A549 (cell line): Measurements from ENCODE around the gene C11orf58. TPM values are rescaled to one million over a fixed set of nuclear protein-coding genes. Genes with fewer than 3 reads are reported as not detected.

Source experiments
- ATAC-seq, 2 experiments: fragments of 200-7000 bp in 1 of 2; fragments of >200 bp in 1 of 2; cut with Nextera tagmentation in 1 of 2; cut with Tn5 transposase in 1 of 2; 3 replicates each; pipeline versions ENCODE4 v1.8.0 to v1.9.1; 2018 to 2020; ENCODE audit warnings: mild to moderate bottlenecking in 1 of 2, moderate library complexity in 1 of 2
- CTCF ChIA-PET: fragments of 300-600 bp; sonication (Branson Sonifier 250); formaldehyde crosslinking; extraction: SDS; loops from one replicate; lab custom pipeline; 2021; ENCODE audit warnings: antibody characterized with exemption, inconsistent platforms; lab: Yijun Ruan, JAX
- POLR2A ChIA-PET: fragments of 350-600 bp; formaldehyde crosslinking; extraction: SDS; loops from one replicate; lab custom pipeline; 2021; ENCODE audit warnings: antibody characterized with exemption, inconsistent platforms; lab: Yijun Ruan, JAX
- DNase-seq, 2 experiments: peaks; one replicate each; pipeline versions ENCODE4 v3.0.0 to v3.0.0-alpha.2; 2011 to 2016; ENCODE audit warnings: low read depth in 1 of 2, low spot score in 1 of 2
- FAIRE-seq: peaks from 2 replicates; lab custom pipeline; 2011; peaks lifted over from hg19 to GRCh38; lab: Jason Lieb, UNC
- H3K27ac ChIP-seq, 2 experiments: fragments of >200 bp; sonication (Bioruptor Twin); formaldehyde crosslinking; 3 replicates each; pipeline ENCODE4 v1.5.1; 2016 to 2017
- H3K4me1 ChIP-seq: fragments of >200 bp; sonication (Bioruptor Twin); formaldehyde crosslinking; 3 replicates; pipeline ENCODE4 v1.6.1; 2016
- H3K4me2 ChIP-seq: fragments of >200 bp; sonication (Bioruptor Twin); formaldehyde crosslinking; 3 replicates; pipeline ENCODE4 v1.6.1; 2016
- H3K4me3 ChIP-seq: fragments of >200 bp; sonication (Bioruptor Twin); formaldehyde crosslinking; 3 replicates; pipeline ENCODE4 v1.5.1; 2016
- H3K9me3 ChIP-seq: fragments of >200 bp; sonication (Bioruptor Twin); formaldehyde crosslinking; 3 replicates; pipeline ENCODE4 v1.6.1; 2016
- ATOH8 ChIP-seq: fragments of 250-450 bp; sonication (Bioruptor Pico); IDR thresholded peaks from 2 replicates; pipeline ENCODE4 v1.5.0; 2020; ENCODE audit warnings: low read depth, mild to moderate bottlenecking, moderate library complexity
- E2F6 ChIP-seq: IDR thresholded peaks from 2 replicates; pipeline ENCODE4 v1.6.1; 2012; ENCODE audit warnings: low read depth, borderline replicate concordance
- FOSB ChIP-seq: fragments of 250-450 bp; sonication (Bioruptor Pico); IDR thresholded peaks from 2 replicates; pipeline ENCODE4 v1.5.0; 2020; ENCODE audit warnings: mild to moderate bottlenecking, moderate library complexity
- FOXS1 ChIP-seq: fragments of 250-450 bp; sonication (Bioruptor Pico); IDR thresholded peaks from 2 replicates; pipeline ENCODE4 v1.5.0; 2020; ENCODE audit warnings: mild to moderate bottlenecking, moderate library complexity
- GATA3 ChIP-seq: IDR thresholded peaks from 2 replicates; pipeline ENCODE4 v1.6.1; 2012; ENCODE audit warnings: borderline replicate concordance
- HES2 ChIP-seq: fragments of >200 bp; sonication (Bioruptor Twin); formaldehyde crosslinking; IDR thresholded peaks from 2 replicates; pipeline ENCODE4 v1.6.1; 2016
- HEYL ChIP-seq: fragments of 250-450 bp; sonication (Bioruptor Pico); IDR thresholded peaks from 2 replicates; pipeline ENCODE4 v1.8.0; 2021; ENCODE audit warnings: mild to moderate bottlenecking, moderate library complexity
- HMGXB4 ChIP-seq: fragments of 250-450 bp; sonication (Bioruptor Pico); IDR thresholded peaks from 2 replicates; pipeline ENCODE4 v1.5.0; 2021; ENCODE audit warnings: mild to moderate bottlenecking, moderate library complexity, borderline replicate concordance
- HOXB13 ChIP-seq: fragments of 250-450 bp; sonication (Bioruptor Pico); IDR thresholded peaks from 2 replicates; pipeline ENCODE4 v1.5.0; 2020; ENCODE audit warnings: low read depth, mild to moderate bottlenecking, moderate library complexity
- HOXB5 ChIP-seq: fragments of 250-450 bp; sonication (Bioruptor Pico); IDR thresholded peaks from 2 replicates; pipeline ENCODE4 v1.5.0; 2020; ENCODE audit warnings: mild to moderate bottlenecking, moderate library complexity
- JUNB ChIP-seq: fragments of >200 bp; sonication (Bioruptor Twin); formaldehyde crosslinking; IDR thresholded peaks from 2 replicates; pipeline ENCODE4 v1.6.1; 2016
- MAFK ChIP-seq: fragments of 450-650 bp; IDR thresholded peaks from 2 replicates; pipeline ENCODE4 v1.6.1; 2014; ENCODE audit not compliant: partially characterized antibody
- MAX ChIP-seq: IDR thresholded peaks from 2 replicates; pipeline ENCODE4 v1.6.1; 2012
- MAZ ChIP-seq: fragments of 150-350 bp; IDR thresholded peaks from 2 replicates; pipeline ENCODE4 v1.6.1; 2014; ENCODE audit warnings: antibody characterized with exemption, low read depth, low read length, borderline replicate concordance
- NR3C1 ChIP-seq: fragments of >200 bp; sonication (Bioruptor Twin); formaldehyde crosslinking; IDR thresholded peaks from 3 replicates; pipeline ENCODE4 v1.6.1; 2017
- PHF8 ChIP-seq: fragments of 200-600 bp; sonication (generic); IDR thresholded peaks from 2 replicates; pipeline ENCODE4 v1.6.1; 2016; ENCODE audit warnings: low read depth, mild to moderate bottlenecking, antibody characterized with exemption, moderate library complexity, borderline replicate concordance
- POLR2A ChIP-seq: IDR thresholded peaks from 2 replicates; pipeline ENCODE4 v1.6.1; 2012; ENCODE audit warnings: mild to moderate bottlenecking, low read length
- RCOR1 ChIP-seq: fragments of 150-350 bp; IDR thresholded peaks from 2 replicates; pipeline ENCODE4 v1.6.1; 2014; ENCODE audit warnings: antibody characterized with exemption, low read length, low read depth
- REST ChIP-seq: fragments of 200-600 bp; sonication (generic); IDR thresholded peaks from 2 replicates; pipeline ENCODE4 v1.6.1; 2016; ENCODE audit warnings: antibody characterized with exemption, mild to moderate bottlenecking, moderate library complexity
- SMC3 ChIP-seq: fragments of >200 bp; sonication (Bioruptor Twin); formaldehyde crosslinking; IDR thresholded peaks from 3 replicates; pipeline ENCODE4 v1.6.1; 2018; ENCODE audit warnings: inconsistent platforms
- TP53 ChIP-seq: fragments of 250-450 bp; sonication (Bioruptor Pico); IDR thresholded peaks from 2 replicates; pipeline ENCODE4 v1.5.0; 2021; ENCODE audit warnings: mild to moderate bottlenecking, moderate library complexity
- ZC3H11A ChIP-seq: fragments of 450-650 bp; IDR thresholded peaks from 2 replicates; pipeline ENCODE4 v1.6.1; 2014; ENCODE audit warnings: antibody characterized with exemption, mild to moderate bottlenecking
- WGBS: methylation state at CpG from one replicate; pipeline ENCODE4 v1.1.6; 2017; ENCODE audit errors: missing lambda C conversion rate; 5-methylcytosine and 5-hydroxymethylcytosine counted together
- polyA plus RNA-seq, 4 experiments: library from polyadenylated mRNA; depleted of rRNA in 3 of 4; stranded (reverse); fragments of >200 nt; fragmentation: RNase III in 1 of 4; extraction: RNeasy Plus Mini Kit Qiagen cat#74134 plus additional on column Dnase treatment in 1 of 4; gene quantifications; 2 replicates in 3 of 4; 3 replicates in 1 of 4; pipeline ENCODE4 v1.2.3, GENCODE V29; 2011 to 2017

Gene C11orf58
- polyA plus RNA-seq, 2 of the 4 experiments (the other 2 are of a cell fraction) = 342 to 467 TPM

GRCh38 chr11:16780698-16781550 lies 42.5 kb downstream of the C11orf58 start:
- Histone ChIP-seq H3K4me2 (no peak overlapping the region), H3K27ac (no peak overlapping the region), H3K4me3 (no peak overlapping the region), H3K4me1 (no peaks in the 10 kb centered on the region; the same call in 1 of the 3 replicates), H3K9me3 (no peaks in the 10 kb centered on the region)
- ATAC-seq = no peak
- ChIA-PET CTCF (interaction anchor here (0.6 to 2.7 kb wide), 2 partner anchors 8 to 1870 kb away, joined by 3 to 10 read pairs; no protein-coding TSS in a partner anchor), POLR2A (no interaction called here)
- no peak for DNase-seq
- TF ChIP-seq SMC3 (no peak), REST (no peak), TP53 (CRISPR knock-in tag) (no peak), FOXS1 (CRISPR knock-in tag) (no peak), PHF8 (no peak), NR3C1 (no peak), E2F6 (no peak), ATOH8 (no peak), MAX (no peak), RCOR1 (no peak)
- no peak for FAIRE-seq
- WGBS = 89% methylated on average over 19 of the region's 19 CpGs

GRCh38 chr11:16781936-16782919 lies 43.8 kb downstream of the C11orf58 start:
- Histone ChIP-seq H3K4me3 (no peak overlapping the region), H3K4me1 (no peaks in the 10 kb centered on the region; the same call in 1 of the 3 replicates), H3K4me2 (no peak overlapping the region), H3K27ac (no peak overlapping the region), H3K9me3 (no peaks in the 10 kb centered on the region)
- no peak for FAIRE-seq
- POLR2A ChIA-PET = no interaction called here
- WGBS = 82% methylated on average over 9 of the region's 11 CpGs
- CTCF ChIA-PET = interaction anchor here (7.9 kb wide), 1 partner anchor 9 kb away, joined by 94 read pairs; no protein-coding TSS in a partner anchor
- no peak for ATAC-seq
- DNase-seq = no peak
- TF ChIP-seq ZC3H11A (no peak), HMGXB4 (no peak), HES2 (no peak), REST (no peak), TP53 (CRISPR knock-in tag) (no peak), MAFK (no peak), MAZ (no peak), JUNB (no peak), HOXB5 (CRISPR knock-in tag) (no peak), HEYL (CRISPR knock-in tag) (no peak), FOSB (CRISPR knock-in tag) (no peak), POLR2A (no peak), HOXB13 (CRISPR knock-in tag) (no peak), GATA3 (no peak)
